Parathyroid adenoma (tissue), 2 donors: Measurements from ENCODE around the gene CACYBP.
"Not testable (repeated sequence)": the region's sequence is repeated elsewhere in the genome, so short reads cannot be mapped to it uniquely, and the experiment has no call there.

Experiments
- H2AFZ ChIP-seq: fragments of 300-600 bp; sonication (generic); one replicate; pipeline ENCODE4 v1.7.0; 2017; ENCODE audit warnings: antibody characterized with exemption, mild to moderate bottlenecking
- H3K27ac ChIP-seq: fragments of 300-600 bp; sonication (generic); one replicate; pipeline ENCODE4 v1.7.0; 2017
- H3K27me3 ChIP-seq: fragments of 300-600 bp; sonication (generic); one replicate; pipeline ENCODE4 v1.7.0; 2017; ENCODE audit warnings: low read length; ENCODE audit not compliant: control insufficient read depth, insufficient read depth
- H3K36me3 ChIP-seq: fragments of 300-600 bp; sonication (generic); one replicate; pipeline ENCODE4 v1.7.0; 2017; ENCODE audit warnings: low read length; ENCODE audit not compliant: control insufficient read depth, insufficient read depth
- H3K4me1 ChIP-seq: fragments of 300-600 bp; sonication (generic); one replicate; pipeline ENCODE4 v1.7.0; 2017; ENCODE audit warnings: control low read depth
- H3K4me2 ChIP-seq: fragments of 300-600 bp; sonication (generic); one replicate; pipeline ENCODE4 v1.7.0; 2017; ENCODE audit warnings: low read length
- H3K4me3 ChIP-seq: fragments of 300-600 bp; sonication (generic); one replicate; pipeline ENCODE4 v1.7.0; 2017; ENCODE audit warnings: low read depth, low read length
- H3K79me2 ChIP-seq: fragments of 300-600 bp; sonication (generic); one replicate; pipeline ENCODE4 v1.7.0; 2017; ENCODE audit warnings: control low read depth
- H3K9ac ChIP-seq: fragments of 300-600 bp; sonication (generic); one replicate; pipeline ENCODE4 v1.7.0; 2017; ENCODE audit warnings: mild to moderate bottlenecking
- H3K9me3 ChIP-seq: fragments of 300-600 bp; sonication (generic); one replicate; pipeline ENCODE4 v1.7.0; 2017; ENCODE audit warnings: low read length; ENCODE audit not compliant: control insufficient read depth
- CTCF ChIP-seq: fragments of 300-600 bp; sonication (generic); IDR thresholded peaks from one replicate; pipeline ENCODE4 v1.7.0; 2017; ENCODE audit warnings: antibody characterized with exemption, mild to moderate bottlenecking
- donor health status: primary hyperparathyroidism.

Gene CACYBP

DNA sequence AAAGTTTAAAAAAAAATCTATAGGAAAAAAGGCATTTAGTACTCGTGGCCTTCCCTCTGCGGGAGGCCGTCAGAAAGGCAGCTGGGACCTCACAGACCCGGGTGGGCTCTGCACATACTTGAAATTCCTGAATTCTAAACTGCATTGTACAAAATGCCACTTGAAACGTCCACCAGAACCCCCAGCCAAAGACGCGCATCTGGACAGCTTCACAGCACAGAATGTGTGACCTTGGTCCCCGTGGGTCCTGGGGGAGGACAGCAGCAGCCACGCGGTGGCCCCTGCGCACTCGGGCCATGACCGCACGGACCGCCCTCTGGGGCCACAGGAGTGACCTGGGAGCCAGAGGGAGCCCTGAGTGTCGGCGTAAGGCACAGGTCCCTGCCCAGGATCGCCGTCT, 44.1 kb downstream of the CACYBP start:
- no peaks in the 10 kb centered on the region for H3K36me3 ChIP-seq
- no peaks in the 10 kb centered on the region for H3K79me2 ChIP-seq
- H3K9me3 ChIP-seq, result no peaks in the 10 kb centered on the region
- H3K4me2 ChIP-seq, result no peak overlapping the region
- H3K9ac ChIP-seq, result no peak overlapping the region
- no peaks in the 10 kb centered on the region for H3K27me3 ChIP-seq
- no peak overlapping the region for H3K4me3 ChIP-seq
- no peak overlapping the region for H2AFZ ChIP-seq
- H3K4me1 ChIP-seq, result no peaks in the 10 kb centered on the region
- TF ChIP-seq CTCF, result no peak
- no peak overlapping the region for H3K27ac ChIP-seq

DNA sequence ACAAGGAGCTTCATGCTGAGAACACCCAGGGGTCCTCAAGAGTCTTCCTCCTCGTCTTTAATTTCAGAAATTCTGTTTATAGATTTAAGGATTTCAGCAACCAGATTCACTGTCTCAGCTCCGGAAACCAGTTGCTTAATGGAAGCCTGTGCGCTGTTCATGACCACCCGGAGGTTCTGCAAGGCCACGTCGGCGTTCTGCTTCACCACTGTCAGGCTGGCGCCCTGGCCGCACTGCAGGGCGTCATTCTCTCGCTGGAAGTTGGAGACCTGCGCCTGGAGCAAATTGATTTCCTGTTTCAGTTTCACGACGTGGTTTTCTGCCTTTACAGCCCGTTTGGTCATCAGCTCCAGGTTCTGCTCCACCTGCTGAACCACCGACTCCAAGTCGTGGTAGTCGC, 44.8 kb downstream of the CACYBP start:
- H3K4me3 ChIP-seq, H3K36me3 ChIP-seq, H3K9ac ChIP-seq, H3K4me2 ChIP-seq, H3K79me2 ChIP-seq, H3K27me3 ChIP-seq, H3K4me1 ChIP-seq, H2AFZ ChIP-seq, H3K27ac ChIP-seq, H3K9me3 ChIP-seq: not testable (repeated sequence)

- Histone ChIP-seq H3K4me3 (no peak overlapping the region), H3K9ac (no peak overlapping the region), H3K4me2 (no peak overlapping the region), H3K9me3 (no peaks in the 10 kb centered on the region), H3K79me2 (no peaks in the 10 kb centered on the region), H3K27me3 (no peaks in the 10 kb centered on the region), H3K27ac (no peak overlapping the region), H3K36me3 (no peaks in the 10 kb centered on the region), H3K4me1 (no peaks in the 10 kb centered on the region), H2AFZ (no peak overlapping the region)
- TF ChIP-seq CTCF, result no peak
Measured at GRCh38 chr1:175045097-175045496, 45.4 kb downstream of the CACYBP start.

DNA sequence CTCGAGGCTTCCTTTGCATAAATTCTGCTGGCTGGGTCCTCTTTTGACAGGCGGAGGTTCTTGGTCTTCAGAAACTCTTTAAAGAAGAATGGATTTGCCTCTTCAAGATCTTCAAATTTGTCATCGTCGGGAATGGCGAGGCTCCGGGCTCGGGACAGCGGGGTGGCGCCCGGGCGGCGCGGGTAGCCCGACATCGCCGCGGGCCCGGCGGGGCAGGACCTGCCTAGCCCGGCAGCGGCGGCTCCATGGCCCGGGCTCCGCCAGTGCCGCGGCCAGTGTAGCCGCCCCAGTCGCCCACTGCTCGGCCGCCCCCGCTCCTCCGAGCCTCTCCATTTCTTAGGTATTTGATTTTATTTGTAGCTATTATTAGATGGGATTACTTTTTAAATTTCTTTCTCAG, 45.8 kb downstream of the CACYBP start:
- Histone ChIP-seq H3K79me2 (no peaks in the 10 kb centered on the region), H3K27ac (no peak overlapping the region), H3K4me3 (no peak overlapping the region), H3K9me3 (no peaks in the 10 kb centered on the region), H2AFZ (no peak overlapping the region), H3K4me2 (no peak overlapping the region), H3K36me3 (no peaks in the 10 kb centered on the region), H3K4me1 (no peaks in the 10 kb centered on the region), H3K27me3 (no peaks in the 10 kb centered on the region), H3K9ac (no peak overlapping the region)
- TF ChIP-seq CTCF, result no peak

DNA sequence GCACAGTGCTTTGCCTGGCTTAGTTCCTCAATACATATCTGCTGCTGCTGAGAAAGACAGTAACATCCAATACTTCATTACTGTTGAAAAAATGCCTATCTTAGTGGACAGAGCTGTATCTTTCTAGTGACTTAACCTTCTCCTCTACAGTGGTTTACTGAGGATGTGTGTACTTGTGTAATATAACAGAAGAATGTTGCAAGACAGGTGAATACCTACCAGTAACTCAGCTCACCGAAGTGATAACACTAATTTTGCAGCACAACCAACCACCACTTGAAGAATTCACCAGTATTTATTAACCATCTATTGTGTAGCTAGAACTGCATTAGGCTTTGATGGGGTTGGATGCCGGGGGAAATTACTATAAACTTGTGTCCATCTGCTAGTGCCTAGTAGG, 51.2 kb downstream of the CACYBP start:
- no peak for TF ChIP-seq CTCF
- H3K79me2 ChIP-seq, result no peaks in the 10 kb centered on the region
- H3K9me3 ChIP-seq, result no peaks in the 10 kb centered on the region

More for the DNA sequence above, 51.2 kb downstream of the CACYBP start:
- no peak overlapping the region for H2AFZ ChIP-seq
- H3K27me3 ChIP-seq, result no peaks in the 10 kb centered on the region
- no peak overlapping the region for H3K4me3 ChIP-seq
- H3K9ac ChIP-seq, result no peak overlapping the region
- no peaks in the 10 kb centered on the region for H3K4me1 ChIP-seq
- no peak overlapping the region for H3K27ac ChIP-seq
- no peak overlapping the region for H3K4me2 ChIP-seq
- no peaks in the 10 kb centered on the region for H3K36me3 ChIP-seq
